ENCODE results near the gene SAMD13.
"Not testable (repeated sequence)": the region's sequence is repeated elsewhere in the genome, so short reads cannot be mapped to it uniquely, and the experiment has no call there.

Gene SAMD13

DNA sequence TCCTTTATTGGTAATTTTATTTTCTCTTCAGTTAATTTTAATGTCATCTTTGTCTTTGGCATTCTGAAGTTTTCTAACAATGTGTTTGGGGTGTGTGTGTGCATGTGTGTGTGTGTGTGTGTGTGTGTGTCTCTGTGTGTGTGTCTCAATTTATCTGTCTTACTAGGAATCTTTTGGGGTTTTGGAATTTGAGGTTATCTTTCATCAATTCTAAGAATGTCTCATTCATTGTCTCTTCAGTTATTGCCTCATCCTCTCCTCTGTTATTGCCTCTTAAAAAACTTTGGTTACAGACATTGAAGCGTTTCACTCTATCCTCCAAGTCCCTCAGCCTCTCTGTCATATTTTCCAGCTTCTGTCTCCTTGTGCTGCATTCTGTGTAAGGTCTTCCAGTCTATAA lies 18.1 kb upstream of the SAMD13 start:
- ChIA-PET CTCF (no interaction called here), POLR2A (no interaction called here)
- no peak overlapping the region for H3K4me3 ChIP-seq (ENCODE audit: control insufficient read depth in 1 of 7, extremely low read depth in 1 of 7, insufficient read depth in 4 of 7, low read depth in 2 of 7, low read length in 6 of 7)
- no peaks in the 10 kb centered on the region for H3K27me3 ChIP-seq (replicated peaks in 2 of 5; ENCODE audit: control insufficient read depth in 4 of 5, insufficient read depth in 5 of 5, low read length in 4 of 5)
- H3K36me3 ChIP-seq (ENCODE audit: control insufficient read depth in 4 of 4, insufficient read depth in 4 of 4, low read length in 3 of 4) = no peaks in the 10 kb centered on the region
- no peak overlapping the region for H3K27ac ChIP-seq (ENCODE audit: insufficient read depth in 1 of 2, low read depth in 1 of 2, low read length in 2 of 2, poor library complexity in 1 of 2, severe bottlenecking in 2 of 2)
- peaks cover 0 to 15% (median 1%) of the 10 kb centered on the region in 5 experiments for H3K9me3 ChIP-seq (ENCODE audit: control extremely low read depth in 1 of 5, control insufficient read depth in 4 of 5, insufficient read depth in 2 of 5, low read depth in 1 of 5, low read length in 4 of 5)
- no CpG with 5 or more reads among the region's 1 CpG for WGBS (ENCODE audit: insufficient coverage)
- no peak for DNase-seq
- no peaks in the 10 kb centered on the region for H3K4me1 ChIP-seq (ENCODE audit: control extremely low read depth in 1 of 4, control insufficient read depth in 4 of 4, insufficient read depth in 4 of 4, low read length in 3 of 4)

DNA sequence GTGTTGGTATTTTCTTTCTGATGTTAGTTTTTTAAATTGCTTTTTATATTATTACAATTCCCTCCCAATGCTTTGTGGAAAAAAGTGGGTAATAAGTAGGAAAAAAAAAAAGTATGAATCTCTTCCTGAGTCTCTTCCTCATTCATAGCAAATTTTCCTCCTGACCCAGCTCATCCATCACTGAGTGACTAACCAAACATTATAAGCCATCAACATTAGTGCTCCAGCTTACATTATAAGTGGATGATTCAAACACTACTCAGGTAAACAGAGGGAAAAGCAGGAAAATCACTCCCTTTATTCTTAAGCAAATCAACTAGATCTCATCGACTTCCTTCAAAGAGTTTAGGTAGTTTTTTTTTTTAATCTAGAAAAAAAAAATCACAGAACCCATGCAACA lies 15.4 kb upstream of the SAMD13 start:
- CTCF ChIA-PET = interaction anchor here (0.7 to 1.1 kb wide), 2 partner anchors 10 to 16 kb away, joined by 3 read pairs; no protein-coding TSS in a partner anchor
- Histone ChIP-seq H3K4me1 (ENCODE audit: control extremely low read depth in 1 of 4, control insufficient read depth in 4 of 4, insufficient read depth in 4 of 4, low read length in 3 of 4) (no peaks in the 10 kb centered on the region), H3K4me3 (ENCODE audit: control insufficient read depth in 1 of 7, extremely low read depth in 1 of 7, insufficient read depth in 4 of 7, low read depth in 2 of 7, low read length in 6 of 7) (no peak overlapping the region), H3K9me3 (ENCODE audit: control extremely low read depth in 1 of 5, control insufficient read depth in 4 of 5, insufficient read depth in 2 of 5, low read depth in 1 of 5, low read length in 4 of 5) (peaks cover 0 to 23% (median 6%) of the 10 kb centered on the region in 5 experiments), H3K36me3 (ENCODE audit: control insufficient read depth in 4 of 4, insufficient read depth in 4 of 4, low read length in 3 of 4) (no peaks in the 10 kb centered on the region), H3K27me3 (replicated peaks in 2 of 5; ENCODE audit: control insufficient read depth in 4 of 5, insufficient read depth in 5 of 5, low read length in 4 of 5) (no peaks in the 10 kb centered on the region), H3K27ac (ENCODE audit: insufficient read depth in 1 of 2, low read depth in 1 of 2, low read length in 2 of 2, poor library complexity in 1 of 2, severe bottlenecking in 2 of 2) (no peak overlapping the region)
- POLR2A ChIA-PET = interaction anchor here (1.1 kb wide), 1 partner anchor 12 kb away, joined by 4 read pairs; no protein-coding TSS in a partner anchor
- no CpG with 5 or more reads among the region's 1 CpG for whole genome bisulfite sequencing (ENCODE audit: insufficient coverage)
- DNase-seq = no peak

DNA sequence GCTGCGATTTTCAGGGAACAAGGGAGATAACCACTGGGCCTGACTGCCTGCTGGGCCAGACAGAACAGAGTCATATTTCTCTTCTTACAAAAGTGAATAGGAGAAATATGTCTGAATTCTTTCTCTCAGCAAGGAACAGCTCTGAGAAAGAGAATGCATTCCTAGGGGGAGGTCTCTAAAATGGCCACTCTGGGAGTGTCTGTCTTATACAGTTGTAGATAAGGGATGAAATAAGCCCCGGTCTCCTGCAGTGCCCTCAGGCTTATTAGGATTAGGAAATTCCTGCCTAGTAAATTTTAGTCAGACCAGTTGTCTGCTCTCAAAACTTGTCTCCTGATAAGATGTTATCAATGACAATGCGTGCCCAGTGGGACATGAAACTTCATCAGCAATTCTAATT lies 14.1 kb upstream of the SAMD13 start:
- H3K36me3 ChIP-seq (ENCODE audit: control insufficient read depth in 4 of 4, insufficient read depth in 4 of 4, low read length in 3 of 4); H3K4me3 ChIP-seq (ENCODE audit: control insufficient read depth in 1 of 7, extremely low read depth in 1 of 7, insufficient read depth in 4 of 7, low read depth in 2 of 7, low read length in 6 of 7); H3K27ac ChIP-seq (ENCODE audit: insufficient read depth in 1 of 2, low read depth in 1 of 2, low read length in 2 of 2, poor library complexity in 1 of 2, severe bottlenecking in 2 of 2); POLR2A ChIA-PET; H3K27me3 ChIP-seq (replicated peaks in 2 of 5; ENCODE audit: control insufficient read depth in 4 of 5, insufficient read depth in 5 of 5, low read length in 4 of 5); H3K4me1 ChIP-seq (ENCODE audit: control extremely low read depth in 1 of 4, control insufficient read depth in 4 of 4, insufficient read depth in 4 of 4, low read length in 3 of 4); CTCF ChIA-PET: not testable (repeated sequence)
- 64% methylated on average over 3 of the region's 3 CpGs for WGBS (ENCODE audit: insufficient coverage)
- H3K9me3 ChIP-seq (ENCODE audit: control extremely low read depth in 1 of 5, control insufficient read depth in 4 of 5, insufficient read depth in 2 of 5, low read depth in 1 of 5, low read length in 4 of 5) = peaks cover 0 to 23% (median 6%) of the 10 kb centered on the region in 5 experiments
- peak in 1 of 3 donors; percentile 28 for DNase-seq

DNA sequence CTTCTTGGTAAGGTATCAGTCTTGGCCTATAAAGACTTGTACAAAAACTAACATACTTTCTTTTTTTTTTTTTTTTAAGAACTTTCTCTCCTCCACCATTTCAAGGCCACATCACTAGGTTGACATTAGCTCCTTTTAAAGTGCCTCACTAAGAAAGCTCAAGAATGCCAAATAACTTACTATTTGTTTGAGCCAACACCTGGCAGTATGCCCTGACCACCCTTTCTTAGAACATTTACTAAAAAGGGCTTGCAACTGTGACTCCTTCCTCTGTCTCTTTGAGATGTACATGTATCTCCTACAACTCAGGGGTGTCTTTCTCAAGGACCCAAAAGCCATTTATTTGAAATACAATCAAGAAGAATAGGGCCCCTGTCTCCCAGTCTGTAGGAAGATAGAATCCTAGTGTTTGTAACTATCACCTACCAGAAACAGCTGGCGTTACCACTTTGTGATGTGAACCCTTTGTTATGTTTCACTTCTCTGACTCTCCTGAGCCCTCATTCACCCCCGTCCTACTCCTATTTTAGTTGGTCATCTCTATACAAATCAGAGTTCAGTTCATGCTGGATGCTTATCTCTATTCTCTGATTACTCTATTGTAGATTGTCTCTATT lies 12.2 kb upstream of the SAMD13 start:
- no peaks in the 10 kb centered on the region for H3K27me3 ChIP-seq (replicated peaks in 2 of 5; ENCODE audit: control insufficient read depth in 4 of 5, insufficient read depth in 5 of 5, low read length in 4 of 5)
- H3K4me3 ChIP-seq (ENCODE audit: control insufficient read depth in 1 of 7, extremely low read depth in 1 of 7, insufficient read depth in 4 of 7, low read depth in 2 of 7, low read length in 6 of 7) = no peak overlapping the region
- DNase-seq = no peak
- 100% methylated on average over 1 of the region's 2 CpGs for WGBS (ENCODE audit: insufficient coverage)
- peaks cover 0 to 23% (median 9%) of the 10 kb centered on the region in 5 experiments for H3K9me3 ChIP-seq (ENCODE audit: control extremely low read depth in 1 of 5, control insufficient read depth in 4 of 5, insufficient read depth in 2 of 5, low read depth in 1 of 5, low read length in 4 of 5)
- no peaks in the 10 kb centered on the region for H3K4me1 ChIP-seq (ENCODE audit: control extremely low read depth in 1 of 4, control insufficient read depth in 4 of 4, insufficient read depth in 4 of 4, low read length in 3 of 4)
- POLR2A ChIA-PET = no interaction called here
- H3K27ac ChIP-seq (ENCODE audit: insufficient read depth in 1 of 2, low read depth in 1 of 2, low read length in 2 of 2, poor library complexity in 1 of 2, severe bottlenecking in 2 of 2) = no peak overlapping the region
- CTCF ChIA-PET = interaction anchor here (1.1 to 1.2 kb wide), 2 partner anchors 9 to 24 kb away, joined by 3 to 5 read pairs; no protein-coding TSS in a partner anchor
- no peaks in the 10 kb centered on the region for H3K36me3 ChIP-seq (ENCODE audit: control insufficient read depth in 4 of 4, insufficient read depth in 4 of 4, low read length in 3 of 4)

DNA sequence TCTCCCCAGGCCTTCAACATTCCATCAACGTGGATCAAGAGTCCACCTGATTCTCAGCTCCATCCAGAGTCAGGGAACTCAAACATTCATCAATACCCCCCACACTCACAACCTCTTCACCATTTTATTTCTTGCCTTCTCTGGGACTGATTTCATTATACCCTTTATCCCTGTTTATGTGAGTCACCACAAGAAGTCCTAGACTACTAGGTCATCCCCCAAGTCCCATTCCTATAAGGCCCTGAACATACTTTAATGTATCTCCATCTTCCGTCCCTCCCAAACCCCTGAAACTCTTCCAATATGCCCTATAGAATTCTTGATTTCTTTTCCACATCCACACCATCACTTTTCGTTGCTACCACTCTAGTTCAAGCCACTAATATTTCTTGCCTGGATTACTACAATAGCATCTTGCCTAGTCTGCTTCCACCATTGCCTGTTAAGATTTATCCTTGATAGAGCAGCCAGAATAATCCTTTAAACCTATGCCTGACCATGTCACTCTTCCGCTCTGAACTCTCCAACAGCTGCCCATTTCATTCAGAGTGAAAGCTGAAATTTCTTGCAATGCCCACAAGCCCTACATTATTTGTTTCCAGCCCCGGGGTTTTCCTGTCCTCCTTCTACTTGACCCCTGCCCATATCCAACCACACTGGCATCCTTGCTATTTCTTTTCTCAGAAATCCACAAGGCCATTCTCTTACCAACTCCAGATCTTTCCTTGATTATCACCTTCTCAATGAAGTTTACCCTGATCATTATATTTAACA lies 9.4 kb upstream of the SAMD13 start:
- H3K36me3 ChIP-seq (ENCODE audit: control insufficient read depth in 4 of 4, insufficient read depth in 4 of 4, low read length in 3 of 4) = peaks cover 0 to 2% (median 1%) of the 10 kb centered on the region in 4 experiments
- no peak overlapping the region for H3K4me3 ChIP-seq (ENCODE audit: control insufficient read depth in 1 of 7, extremely low read depth in 1 of 7, insufficient read depth in 4 of 7, low read depth in 2 of 7, low read length in 6 of 7)
- no peak overlapping the region for H3K27ac ChIP-seq (ENCODE audit: insufficient read depth in 1 of 2, low read depth in 1 of 2, low read length in 2 of 2, poor library complexity in 1 of 2, severe bottlenecking in 2 of 2)
- WGBS (ENCODE audit: insufficient coverage) = 95% methylated on average over 5 of the region's 5 CpGs
- no peaks in the 10 kb centered on the region for H3K4me1 ChIP-seq (ENCODE audit: control extremely low read depth in 1 of 4, control insufficient read depth in 4 of 4, insufficient read depth in 4 of 4, low read length in 3 of 4)
- DNase-seq = no peak
- ChIA-PET CTCF (interaction anchor here (1.0 to 1.4 kb wide), 3 partner anchors 9 to 39 kb away, joined by 3 read pairs; no protein-coding TSS in a partner anchor), POLR2A (no interaction called here)
- H3K9me3 ChIP-seq (ENCODE audit: control extremely low read depth in 1 of 5, control insufficient read depth in 4 of 5, insufficient read depth in 2 of 5, low read depth in 1 of 5, low read length in 4 of 5) = peaks cover 2 to 33% (median 17%) of the 10 kb centered on the region in 5 experiments
- H3K27me3 ChIP-seq (replicated peaks in 2 of 5; ENCODE audit: control insufficient read depth in 4 of 5, insufficient read depth in 5 of 5, low read length in 4 of 5) = no peaks in the 10 kb centered on the region

DNA sequence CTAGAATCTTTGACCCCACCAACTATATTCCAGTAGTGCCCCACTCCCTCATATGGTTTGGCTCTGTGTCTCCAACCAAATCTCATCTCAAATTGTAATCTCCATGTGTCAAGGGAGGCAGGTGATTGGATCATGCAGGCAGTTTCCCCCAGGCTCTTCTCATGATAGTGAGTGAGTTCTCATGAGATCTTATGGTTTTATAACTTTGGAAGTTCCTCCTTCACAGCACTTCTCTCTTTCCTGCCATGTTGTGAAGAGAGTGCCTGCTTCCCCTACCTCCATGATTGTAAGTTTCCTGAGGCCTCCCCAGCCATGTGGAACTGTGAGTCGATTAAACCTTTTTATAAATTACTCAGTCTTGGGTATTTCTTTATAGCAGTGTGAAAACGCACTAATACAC lies 7.7 kb upstream of the SAMD13 start:
- peaks cover 0 to 14% (median 4%) of the 10 kb centered on the region in 4 experiments for H3K4me1 ChIP-seq (ENCODE audit: control extremely low read depth in 1 of 4, control insufficient read depth in 4 of 4, insufficient read depth in 4 of 4, low read length in 3 of 4)
- peaks cover 2 to 22% (median 12%) of the 10 kb centered on the region in 5 experiments for H3K9me3 ChIP-seq (ENCODE audit: control extremely low read depth in 1 of 5, control insufficient read depth in 4 of 5, insufficient read depth in 2 of 5, low read depth in 1 of 5, low read length in 4 of 5)
- no peaks in the 10 kb centered on the region for H3K27me3 ChIP-seq (replicated peaks in 2 of 5; ENCODE audit: control insufficient read depth in 4 of 5, insufficient read depth in 5 of 5, low read length in 4 of 5)
- no peak overlapping the region for H3K4me3 ChIP-seq (ENCODE audit: control insufficient read depth in 1 of 7, extremely low read depth in 1 of 7, insufficient read depth in 4 of 7, low read depth in 2 of 7, low read length in 6 of 7)
- H3K36me3 ChIP-seq (ENCODE audit: control insufficient read depth in 4 of 4, insufficient read depth in 4 of 4, low read length in 3 of 4) = peaks cover 0 to 2% (median 1%) of the 10 kb centered on the region in 4 experiments
- DNase-seq = no peak
- H3K27ac ChIP-seq (ENCODE audit: insufficient read depth in 1 of 2, low read depth in 1 of 2, low read length in 2 of 2, poor library complexity in 1 of 2, severe bottlenecking in 2 of 2) = no peak overlapping the region
- ChIA-PET CTCF (no interaction called here), POLR2A (no interaction called here)
- 100% methylated on average over 1 of the region's 2 CpGs for WGBS (ENCODE audit: insufficient coverage)

DNA sequence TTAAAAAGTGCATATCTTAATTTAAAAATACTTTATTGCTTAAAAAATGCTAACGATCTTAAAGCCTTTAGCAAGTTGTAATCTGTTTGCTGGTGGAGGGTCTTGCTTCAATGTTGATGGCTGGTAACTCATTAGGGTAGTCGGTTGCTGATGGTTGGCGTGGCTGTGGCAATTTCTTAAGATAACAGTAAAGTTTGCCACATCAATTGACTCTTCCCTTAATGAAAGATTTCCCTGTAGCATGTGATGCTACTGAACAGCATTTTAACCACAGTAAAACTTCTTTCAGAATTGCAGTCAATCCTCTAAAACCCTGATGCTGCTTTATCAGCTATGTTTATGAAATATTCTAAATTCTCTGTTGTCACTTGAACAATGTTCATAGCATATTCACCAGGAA lies 6.8 kb upstream of the SAMD13 start:
- H3K9me3 ChIP-seq (ENCODE audit: control extremely low read depth in 1 of 5, control insufficient read depth in 4 of 5, insufficient read depth in 2 of 5, low read depth in 1 of 5, low read length in 4 of 5) = peaks cover 2 to 18% (median 10%) of the 10 kb centered on the region in 5 experiments
- H3K4me1 ChIP-seq (ENCODE audit: control extremely low read depth in 1 of 4, control insufficient read depth in 4 of 4, insufficient read depth in 4 of 4, low read length in 3 of 4) = peaks cover 2 to 23% (median 10%) of the 10 kb centered on the region in 4 experiments
- H3K36me3 ChIP-seq (ENCODE audit: control insufficient read depth in 4 of 4, insufficient read depth in 4 of 4, low read length in 3 of 4) = peaks cover 0 to 2% (median 1%) of the 10 kb centered on the region in 4 experiments
- 100% methylated on average over 1 of the region's 3 CpGs for WGBS (ENCODE audit: insufficient coverage)
- no peak overlapping the region for H3K27ac ChIP-seq (ENCODE audit: insufficient read depth in 1 of 2, low read depth in 1 of 2, low read length in 2 of 2, poor library complexity in 1 of 2, severe bottlenecking in 2 of 2)
- ChIA-PET POLR2A (no interaction called here), CTCF (no interaction called here)
- DNase-seq = no peak
- H3K27me3 ChIP-seq (replicated peaks in 2 of 5; ENCODE audit: control insufficient read depth in 4 of 5, insufficient read depth in 5 of 5, low read length in 4 of 5) = no peaks in the 10 kb centered on the region
- H3K4me3 ChIP-seq (ENCODE audit: control insufficient read depth in 1 of 7, extremely low read depth in 1 of 7, insufficient read depth in 4 of 7, low read depth in 2 of 7, low read length in 6 of 7) = no peak overlapping the region
